Measurements from ENCODE around the gene TTLL9. TPM values are rescaled to one million over a fixed set of nuclear protein-coding genes. Genes with fewer than 3 reads are reported as not detected.

Gene TTLL9
- total RNA-seq, 2 experiments from 2014 or later: not detected

DNA sequence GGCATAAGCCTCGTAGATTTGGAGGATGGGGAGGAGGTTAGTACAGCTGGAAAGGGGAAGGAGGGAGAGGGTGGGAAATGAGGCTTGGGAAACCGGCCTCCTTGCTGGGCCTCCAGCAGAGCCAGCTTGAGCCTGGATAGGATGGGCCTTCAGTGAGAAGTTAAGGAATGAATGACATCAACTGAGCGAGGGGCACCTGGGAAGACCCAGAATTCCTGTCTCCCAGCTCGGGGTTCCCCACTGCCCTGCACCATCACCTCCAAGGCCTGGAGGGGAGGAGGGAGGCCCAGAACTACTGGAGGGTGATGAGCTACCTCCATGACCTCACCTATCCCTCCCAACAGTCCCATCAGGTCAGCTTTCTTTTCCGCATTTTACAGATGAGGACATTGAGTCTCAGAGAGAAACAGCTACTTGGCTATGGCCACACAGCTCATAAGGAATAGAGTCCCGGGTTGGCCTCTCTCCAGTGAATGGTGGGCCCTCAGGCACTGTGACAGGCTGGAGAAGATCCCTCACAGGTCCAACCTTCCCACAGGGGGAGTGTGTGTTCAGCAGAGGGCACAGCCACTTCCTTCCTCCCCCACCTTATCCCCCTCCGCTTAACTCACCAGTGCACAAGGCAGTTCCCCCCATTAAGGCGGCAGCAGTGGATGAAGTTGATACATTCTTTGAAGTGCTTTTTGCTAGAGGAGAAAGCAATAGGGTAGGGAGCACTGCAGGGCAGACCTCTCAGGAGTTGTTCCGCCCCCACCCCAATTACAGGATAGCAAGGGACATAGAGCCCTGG lies 6.9 kb upstream of the TTLL9 start:
- no peak overlapping the region for H3K4me3 Mint-ChIP-seq
- no peaks in the 10 kb centered on the region for H3K36me3 Mint-ChIP-seq
- no peaks in the 10 kb centered on the region for H3K9me3 Mint-ChIP-seq (ENCODE audit: low read depth)
- peaks cover 7% of the 10 kb centered on the region for H3K4me1 Mint-ChIP-seq
- peaks cover 36% of the 10 kb centered on the region for H3K27me3 Mint-ChIP-seq
- H3K27ac Mint-ChIP-seq: no peak overlapping the region
- DNase-seq (no peak), ATAC-seq (no peak)
- CTCF ChIA-PET: interaction anchor here (0.6 to 4.4 kb wide), 3 partner anchors 11 to 119 kb away, joined by 3 to 18 read pairs (median 13); partner anchors contain the start of gene PDRG1

DNA sequence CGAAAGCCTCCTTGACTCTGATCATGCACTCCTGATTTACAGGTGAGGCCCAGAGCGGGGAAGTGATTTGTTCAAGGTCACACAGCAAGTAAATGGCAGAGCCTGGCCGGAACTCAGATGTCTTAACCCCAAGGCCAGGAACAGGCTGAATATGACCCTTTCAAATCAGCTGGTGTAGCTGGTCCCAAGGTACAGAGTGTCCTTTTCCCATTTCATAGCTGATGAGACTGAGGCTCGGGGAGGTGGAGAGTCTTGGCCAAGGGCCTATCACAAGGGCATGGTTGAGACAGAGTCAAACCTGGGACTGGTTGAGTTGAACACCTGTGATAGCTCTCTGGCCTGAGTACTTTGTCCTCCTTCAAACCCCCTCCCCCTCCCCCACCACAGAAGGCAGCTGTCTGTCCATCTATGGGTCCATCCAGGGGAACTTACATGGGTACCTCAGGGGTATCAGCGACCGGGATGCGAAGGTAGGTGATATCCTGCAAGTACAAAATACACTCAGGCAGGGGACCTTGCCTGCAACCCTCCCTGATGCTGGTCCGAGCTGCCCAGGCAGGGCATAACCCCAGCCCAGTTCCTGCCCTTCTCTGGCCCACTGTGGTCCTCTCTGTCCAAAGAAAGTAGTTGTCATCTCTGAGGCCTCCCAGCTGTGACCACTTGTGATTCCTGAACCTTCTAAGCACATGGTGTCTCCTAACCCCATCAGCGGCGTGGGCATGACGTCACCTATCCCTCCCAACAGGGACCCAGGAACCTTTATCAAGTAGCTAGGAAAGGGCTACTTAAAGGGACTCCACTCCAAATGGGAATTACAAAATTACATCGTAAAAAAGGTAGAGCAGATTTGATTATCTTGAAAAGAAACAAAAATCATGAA lies 5.7 kb upstream of the TTLL9 start:
- CTCF ChIA-PET: no interaction called here
- H3K9me3 Mint-ChIP-seq (ENCODE audit: low read depth): no peaks in the 10 kb centered on the region
- H3K36me3 Mint-ChIP-seq: peaks cover under 1% of the 10 kb centered on the region
- ATAC-seq (no peak), DNase-seq (no peak)
- peaks cover 41% of the 10 kb centered on the region for H3K27me3 Mint-ChIP-seq
- no peak overlapping the region for H3K4me3 Mint-ChIP-seq
- peaks cover 5% of the 10 kb centered on the region for H3K4me1 Mint-ChIP-seq
- H3K27ac Mint-ChIP-seq: no peak overlapping the region

DNA sequence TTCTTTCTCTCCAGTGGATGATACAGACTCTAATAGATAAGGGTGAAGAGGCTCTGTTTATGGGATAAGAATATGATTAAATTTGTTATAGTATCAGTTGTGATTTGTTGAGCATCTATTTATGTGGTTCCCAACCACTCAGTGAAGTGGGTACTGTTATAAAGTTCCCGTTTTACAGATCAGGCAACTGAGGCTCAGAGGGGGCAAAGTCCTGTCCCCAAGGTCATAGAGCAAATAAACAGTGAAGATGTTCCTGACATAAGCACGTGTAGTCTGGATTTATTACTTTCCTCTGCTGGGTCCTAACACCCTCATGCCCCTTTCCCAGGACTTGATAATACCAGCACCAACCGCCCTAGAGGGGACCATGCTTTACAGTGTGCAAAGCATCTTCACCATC lies 4.2 kb upstream of the TTLL9 start:
- Mint-ChIP-seq H3K36me3 (peaks cover 3% of the 10 kb centered on the region), H3K27ac (no peak overlapping the region), H3K4me3 (no peak overlapping the region), H3K27me3 (peaks cover 39% of the 10 kb centered on the region), H3K9me3 (ENCODE audit: low read depth) (no peaks in the 10 kb centered on the region), H3K4me1 (peaks cover 13% of the 10 kb centered on the region)
- DNase-seq (no peak), ATAC-seq (no peak)
- CTCF ChIA-PET: interaction anchor here (1.9 kb wide), 1 partner anchor 19 kb away, joined by 7 read pairs; no protein-coding TSS in a partner anchor

DNA sequence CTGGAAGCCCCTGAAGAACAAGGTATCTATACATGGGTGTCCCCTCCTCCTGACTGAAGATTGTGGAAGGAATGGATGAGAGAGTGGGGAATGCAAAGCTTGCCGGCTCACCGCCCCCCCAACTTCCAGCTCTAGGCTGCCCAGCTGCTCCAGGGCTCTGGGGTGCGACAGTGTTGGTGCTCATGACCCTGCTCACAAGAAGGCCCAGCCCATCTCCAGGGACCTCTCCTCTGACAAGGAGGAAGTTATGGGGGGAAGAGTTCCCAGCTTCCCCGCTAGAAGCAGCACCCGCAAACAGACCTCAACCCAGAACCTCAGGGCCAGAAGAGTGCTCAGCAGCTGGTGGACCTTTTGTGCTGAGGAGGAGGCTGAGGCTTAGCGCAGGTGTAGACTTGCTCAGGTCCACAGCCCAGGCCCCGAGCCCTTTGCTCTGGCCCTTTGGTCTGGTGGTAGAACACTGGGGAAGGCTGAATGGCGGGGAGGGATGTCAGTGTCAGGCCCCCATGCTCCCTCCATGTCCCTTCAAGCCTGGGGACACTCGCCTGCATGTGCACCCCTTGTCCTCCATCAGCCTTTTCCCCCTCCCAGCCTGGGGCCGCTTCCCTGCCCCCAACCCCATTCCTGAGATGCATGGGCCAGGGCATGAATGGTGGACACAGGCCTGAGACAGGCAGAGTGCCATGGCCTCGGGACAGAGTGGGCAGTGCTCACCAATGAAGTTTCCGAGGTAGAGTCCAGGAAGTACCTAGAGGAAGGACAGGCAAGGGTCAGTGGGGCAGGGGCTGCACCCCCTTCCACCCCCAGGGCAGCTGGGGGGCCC lies 1.4 kb upstream of the TTLL9 start:
- CTCF ChIA-PET: interaction anchor here (1.2 kb wide), 1 partner anchor 83 kb away, joined by 5 read pairs; the partner anchor contains the start of gene PDRG1
- Mint-ChIP-seq H3K36me3 (peaks cover 3% of the 10 kb centered on the region), H3K27ac (no peak overlapping the region), H3K4me3 (no peak overlapping the region), H3K4me1 (peaks cover 11% of the 10 kb centered on the region), H3K9me3 (ENCODE audit: low read depth) (no peaks in the 10 kb centered on the region), H3K27me3 (peaks cover 53% of the 10 kb centered on the region)
- no peak for DNase-seq
- ATAC-seq: no peak

DNA sequence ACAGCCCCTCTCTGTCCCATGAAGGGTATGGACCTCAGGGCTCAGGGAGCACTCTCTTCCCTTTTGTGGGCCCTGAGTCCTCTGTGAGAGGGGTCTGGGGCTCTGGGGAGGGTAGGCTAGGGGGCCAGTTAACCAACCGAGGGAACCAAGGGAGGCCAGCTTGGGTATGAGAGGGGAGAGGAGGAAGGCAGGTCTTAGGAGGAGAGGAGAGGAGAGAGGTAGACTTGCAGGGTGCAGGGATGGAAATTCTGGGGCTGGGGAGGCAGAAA lies 827 bp upstream of the TTLL9 start:
- no peak for ATAC-seq
- Mint-ChIP-seq H3K27ac (no peak overlapping the region), H3K4me1 (peaks cover 11% of the 10 kb centered on the region), H3K9me3 (ENCODE audit: low read depth) (no peaks in the 10 kb centered on the region), H3K27me3 (peaks cover 55% of the 10 kb centered on the region), H3K4me3 (peak overlapping the region; percentile 58), H3K36me3 (peaks cover 3% of the 10 kb centered on the region)
- CTCF ChIA-PET: interaction anchor here (0.6 kb wide), 1 partner anchor 1907 kb away, joined by 3 read pairs; no protein-coding TSS in a partner anchor
- no peak for DNase-seq

DNA sequence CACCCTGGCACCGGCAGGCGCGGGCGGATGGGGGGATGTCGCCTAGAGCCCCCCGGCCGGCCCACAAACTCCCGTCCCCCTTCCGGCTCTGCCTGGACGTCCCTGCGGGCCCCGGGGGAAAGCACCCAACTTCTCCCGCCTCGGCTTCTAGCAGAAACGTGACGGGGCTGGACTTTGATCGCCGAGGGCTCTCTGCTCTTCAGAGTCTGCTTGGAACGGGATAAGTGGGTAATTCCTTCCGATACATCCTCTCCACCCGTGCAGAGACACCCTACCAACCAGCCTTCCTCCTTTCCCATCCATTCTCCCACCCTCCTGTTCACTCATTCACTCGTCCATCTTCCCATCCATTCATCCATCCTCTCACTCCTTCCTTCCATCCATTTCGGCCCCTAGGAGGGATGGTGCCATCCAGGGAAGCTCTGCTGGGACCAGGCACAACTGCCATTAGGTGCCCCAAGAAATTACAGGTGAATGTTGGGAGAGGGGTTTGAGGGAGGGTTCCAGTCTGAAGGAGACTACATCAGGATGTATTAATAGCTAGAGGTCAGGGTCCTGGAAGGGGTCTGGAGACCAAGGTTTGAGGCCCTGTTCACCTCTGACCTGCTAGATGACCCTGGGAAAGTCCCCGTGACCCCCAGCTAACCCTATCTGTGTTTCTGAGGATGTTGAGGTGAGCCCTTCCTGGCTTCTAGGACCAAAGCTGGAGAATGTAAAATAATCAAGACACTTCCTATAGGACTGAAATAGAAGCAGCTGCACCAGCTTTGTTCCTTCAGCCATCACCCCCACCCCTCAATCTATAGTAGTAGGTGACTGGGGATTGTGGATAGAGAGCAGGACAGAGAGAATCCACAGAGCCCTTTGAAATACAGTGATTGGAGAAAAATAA lies 538 bp downstream of the TTLL9 start:
- CTCF ChIA-PET: interaction anchor here (1.0 to 1.8 kb wide), 6 partner anchors 10 to 81 kb away, joined by 3 to 9 read pairs (median 3); partner anchors contain the start of gene PDRG1
- Mint-ChIP-seq H3K36me3 (peaks cover 3% of the 10 kb centered on the region), H3K4me1 (peaks cover 11% of the 10 kb centered on the region), H3K27ac (no peak overlapping the region), H3K27me3 (peaks cover 58% of the 10 kb centered on the region), H3K4me3 (peak overlapping the region; percentile 11), H3K9me3 (ENCODE audit: low read depth) (no peaks in the 10 kb centered on the region)
- DNase-seq: no peak
- no peak for ATAC-seq

DNA sequence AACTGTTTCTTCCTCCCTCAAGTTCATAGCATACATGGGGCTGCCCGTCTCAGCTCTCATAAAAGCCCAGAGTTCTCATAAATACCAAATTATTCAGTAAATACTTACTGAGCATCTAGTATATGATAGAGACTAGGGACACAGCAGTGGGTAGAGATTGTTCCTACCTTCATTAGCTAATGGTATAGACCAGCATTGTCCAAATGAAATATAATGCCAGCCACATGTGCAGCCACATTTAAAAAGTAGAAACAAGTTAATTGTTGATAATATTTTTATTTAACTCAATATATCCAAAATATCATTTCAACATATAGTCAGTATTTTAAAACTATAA lies 1.2 kb downstream of the TTLL9 start:
- Mint-ChIP-seq H3K4me3 (no peak overlapping the region), H3K4me1 (peaks cover 11% of the 10 kb centered on the region), H3K9me3 (ENCODE audit: low read depth) (no peaks in the 10 kb centered on the region), H3K36me3 (peaks cover 3% of the 10 kb centered on the region), H3K27me3 (peaks cover 58% of the 10 kb centered on the region), H3K27ac (no peak overlapping the region)
- DNase-seq (no peak), ATAC-seq (no peak)
- CTCF ChIA-PET: interaction anchor here (1.0 to 1.8 kb wide), 6 partner anchors 9 to 80 kb away, joined by 3 to 9 read pairs (median 3); partner anchors contain the start of gene PDRG1

DNA sequence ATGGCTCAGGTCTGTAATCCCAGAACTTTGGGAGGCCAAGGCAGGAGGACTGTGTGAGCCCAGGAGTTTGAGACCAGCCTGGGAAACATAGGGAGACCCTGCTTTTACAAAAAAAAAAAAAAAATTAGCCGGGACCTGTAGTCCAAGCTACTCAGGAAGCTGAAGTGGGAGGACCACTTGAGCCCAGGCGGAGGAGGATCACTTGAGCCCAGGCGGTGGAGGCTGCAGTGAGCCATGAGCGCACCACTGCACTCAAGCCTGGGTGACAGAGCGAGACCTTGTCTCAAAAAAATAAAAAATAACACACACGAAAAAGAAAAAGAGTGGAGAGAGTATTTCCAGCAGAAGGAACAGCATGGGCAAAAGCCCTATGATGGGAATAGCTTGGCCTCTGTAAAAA lies 2.0 kb downstream of the TTLL9 start:
- no peak for DNase-seq
- no peak for ATAC-seq
- H3K9me3 Mint-ChIP-seq (ENCODE audit: low read depth): no peaks in the 10 kb centered on the region
- H3K4me1 Mint-ChIP-seq: peaks cover 11% of the 10 kb centered on the region
- no peak overlapping the region for H3K4me3 Mint-ChIP-seq
- H3K27me3 Mint-ChIP-seq: peaks cover 60% of the 10 kb centered on the region
- H3K36me3 Mint-ChIP-seq: peaks cover 3% of the 10 kb centered on the region
- CTCF ChIA-PET: interaction anchor here (0.9 to 1.8 kb wide), 4 partner anchors 12 to 79 kb away, joined by 3 to 9 read pairs (median 5); partner anchors contain the start of gene PDRG1
- H3K27ac Mint-ChIP-seq: no peak overlapping the region

DNA sequence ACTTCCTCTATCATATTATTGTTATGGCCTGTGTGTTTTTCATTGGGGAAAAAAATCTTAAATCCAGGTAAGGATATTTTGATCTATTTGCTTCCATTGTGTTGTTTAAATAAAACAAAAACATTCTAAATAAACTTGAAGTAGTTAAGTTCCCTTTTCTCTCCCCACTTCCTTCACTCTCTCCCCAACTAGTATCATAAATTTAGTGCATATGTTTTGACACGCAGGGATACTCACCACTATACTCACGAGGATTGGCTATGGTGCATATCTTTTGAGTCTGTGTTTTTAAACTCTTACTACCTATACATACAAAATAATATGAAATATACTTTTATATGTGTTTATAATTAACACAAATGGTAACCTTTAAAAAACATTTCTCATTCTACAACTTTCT lies 5.2 kb downstream of the TTLL9 start:
- H3K9me3 Mint-ChIP-seq (ENCODE audit: low read depth): no peaks in the 10 kb centered on the region
- no peaks in the 10 kb centered on the region for H3K36me3 Mint-ChIP-seq
- H3K27me3 Mint-ChIP-seq: peaks cover 54% of the 10 kb centered on the region
- no peak for ATAC-seq
- H3K4me3 Mint-ChIP-seq: no peak overlapping the region
- no peak overlapping the region for H3K27ac Mint-ChIP-seq
- peaks cover 16% of the 10 kb centered on the region for H3K4me1 Mint-ChIP-seq
- CTCF ChIA-PET: no interaction called here
- no peak for DNase-seq

DNA sequence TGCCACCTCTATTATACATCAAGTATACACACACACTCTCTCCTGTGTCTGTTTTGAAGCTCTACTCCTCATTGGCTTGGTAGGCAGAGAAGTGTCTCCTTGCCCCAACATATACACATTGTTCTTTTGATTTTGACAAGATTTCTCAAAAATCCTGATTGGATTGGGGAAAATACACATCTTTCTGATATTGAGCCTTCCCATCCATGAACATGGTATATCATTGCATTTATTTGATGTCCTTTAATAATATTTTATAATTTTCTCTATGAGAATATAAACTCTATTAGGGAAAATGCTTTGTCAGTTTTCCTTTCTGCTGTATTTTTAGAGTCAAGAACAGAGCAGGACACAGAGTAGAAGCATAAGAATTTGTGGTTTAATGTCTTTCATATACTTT lies 7.2 kb downstream of the TTLL9 start:
- no peaks in the 10 kb centered on the region for H3K9me3 Mint-ChIP-seq (ENCODE audit: low read depth)
- H3K27ac Mint-ChIP-seq: no peak overlapping the region
- peaks cover 15% of the 10 kb centered on the region for H3K4me1 Mint-ChIP-seq
- no peaks in the 10 kb centered on the region for H3K36me3 Mint-ChIP-seq
- peaks cover 41% of the 10 kb centered on the region for H3K27me3 Mint-ChIP-seq
- H3K4me3 Mint-ChIP-seq: no peak overlapping the region
- ATAC-seq: no peak
- DNase-seq: no peak
- CTCF ChIA-PET: no interaction called here

DNA sequence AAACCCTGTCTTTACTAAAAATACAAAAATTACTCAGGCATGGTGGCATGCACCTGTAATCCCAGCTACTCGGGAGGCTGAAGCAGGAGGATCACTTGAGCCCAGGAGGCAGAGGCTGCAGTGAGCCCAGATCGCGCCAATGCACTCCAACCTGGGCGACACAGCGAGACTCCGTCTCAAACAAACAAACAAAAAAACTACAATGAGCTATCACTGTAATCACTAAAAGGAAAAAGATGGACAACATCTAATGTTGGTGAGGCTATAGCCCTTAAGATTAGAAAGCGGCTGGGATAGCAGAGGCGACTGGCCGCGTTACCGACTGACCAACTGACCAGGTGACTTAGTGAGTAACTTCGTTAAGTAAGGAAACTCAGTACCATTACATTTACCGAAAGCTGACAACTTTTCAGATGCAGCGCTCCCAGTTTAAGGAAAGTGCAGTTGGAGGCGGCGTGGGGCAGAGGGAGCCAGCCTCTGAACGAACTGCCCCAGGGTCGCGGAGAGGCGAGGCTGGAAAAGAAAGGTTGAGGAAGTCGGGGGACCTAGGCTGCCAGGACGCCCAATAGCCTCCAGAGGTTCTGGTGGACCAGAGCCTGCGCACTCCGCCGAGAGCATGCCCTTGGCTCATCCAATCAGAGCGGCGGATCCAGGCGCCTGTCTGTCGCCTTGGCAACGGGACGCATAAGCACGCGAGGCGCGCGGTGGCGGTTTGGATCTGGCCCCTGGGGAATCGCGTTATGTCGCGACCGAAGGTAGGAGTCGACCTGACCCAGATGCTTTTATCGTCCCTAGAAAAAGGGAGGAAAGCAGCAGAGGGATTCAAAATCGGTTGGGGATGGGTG lies 8.9 kb downstream of the TTLL9 start:
- peak overlapping the region; percentile 49 for H3K27ac Mint-ChIP-seq
- peaks cover 36% of the 10 kb centered on the region for H3K27me3 Mint-ChIP-seq
- peak overlapping the region; percentile 81 for H3K4me3 Mint-ChIP-seq
- no peaks in the 10 kb centered on the region for H3K36me3 Mint-ChIP-seq
- ATAC-seq (peak; percentile 97), DNase-seq (peak; percentile 89)
- H3K9me3 Mint-ChIP-seq (ENCODE audit: low read depth): no peaks in the 10 kb centered on the region
- CTCF ChIA-PET: interaction anchor here (1.0 to 3.0 kb wide), 6 partner anchors 12 to 151 kb away, joined by 3 to 17 read pairs (median 8); partner anchors contain the start of gene PDRG1
- peaks cover 15% of the 10 kb centered on the region for H3K4me1 Mint-ChIP-seq
